Endothelial cell of umbilical vein (primary cell): ENCODE results near the gene SENP6.

Source experiments
- EZH2 ChIP-seq: IDR thresholded peaks from 2 replicates; pipeline ENCODE4 v1.6.1; 2012; ENCODE audit warnings: borderline replicate concordance, low read depth, mild to moderate bottlenecking, moderate library complexity, low read length, inconsistent platforms; ENCODE audit not compliant: severe bottlenecking
- FOS ChIP-seq: IDR thresholded peaks from 2 replicates; pipeline ENCODE4 v1.6.1; 2011; ENCODE audit warnings: mild to moderate bottlenecking, low read length, moderate library complexity, borderline replicate concordance; ENCODE audit not compliant: insufficient read depth
- GATA2 ChIP-seq: IDR thresholded peaks from 2 replicates; pipeline ENCODE4 v1.7.0; 2011; ENCODE audit warnings: low read depth, mild to moderate bottlenecking, moderate library complexity, mixed read lengths, low read length; ENCODE audit not compliant: insufficient read length, insufficient read depth
- JUN ChIP-seq: IDR thresholded peaks from 2 replicates; pipeline ENCODE4 v1.6.1; 2011; ENCODE audit warnings: borderline replicate concordance, low read depth; ENCODE audit not compliant: insufficient read length, insufficient read depth
- MYC ChIP-seq: IDR thresholded peaks from one replicate; pipeline ENCODE4 v1.6.1; 2011; ENCODE audit warnings: mild to moderate bottlenecking, low read depth, low read length
- POLR2A ChIP-seq: IDR thresholded peaks from 2 replicates; pipeline ENCODE4 v1.6.1; 2012; ENCODE audit warnings: low read depth, mild to moderate bottlenecking, control low read depth, low read length
- POLR2AphosphoS5 ChIP-seq: IDR thresholded peaks from 2 replicates; pipeline ENCODE4 v1.6.1; 2012; ENCODE audit warnings: low read depth, mild to moderate bottlenecking, control low read depth, low read length, moderate library complexity; ENCODE audit not compliant: insufficient read depth
- TF ChIP-seq, protein P1 (sequence below), 2 donors: IDR thresholded peaks; 1 replicate in 1 of 2; 2 replicates in 1 of 2; pipeline ENCODE4 v1.5.1; 2011; ENCODE audit warnings: low read length in 2 of 2, mild to moderate bottlenecking in 2 of 2, moderate library complexity in 2 of 2, control low read depth in 1 of 2, inconsistent platforms in 1 of 2, low read depth in 1 of 2; ENCODE audit not compliant: insufficient read depth in 1 of 2; ENCODE audit errors: extremely low read depth in 1 of 2
- TF ChIP-seq, protein P2 (sequence below): IDR thresholded peaks from 2 replicates; pipeline ENCODE4 v1.6.1; 2011; ENCODE audit not compliant: insufficient read depth, insufficient read length

DNA sequence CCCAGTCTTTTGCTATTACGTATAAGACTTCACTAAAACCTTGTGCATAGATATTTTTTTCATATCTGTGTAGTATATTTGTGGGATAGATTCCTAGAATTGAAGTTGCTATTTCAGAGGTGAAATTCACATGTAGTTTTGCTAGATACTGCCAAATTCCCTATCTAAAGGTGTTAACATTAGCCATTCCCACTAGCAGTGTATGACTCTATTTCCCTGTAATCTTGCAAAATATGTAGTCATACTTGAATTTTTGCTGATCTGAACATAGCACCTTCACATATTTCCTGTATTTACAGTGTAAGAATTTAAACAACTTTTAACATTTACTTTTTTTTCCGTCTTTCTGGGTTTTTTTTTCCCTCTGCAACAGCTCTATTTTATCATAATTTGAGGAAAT is 24.9 kb downstream of the SENP6 start:
- TF ChIP-seq, protein P1, sequence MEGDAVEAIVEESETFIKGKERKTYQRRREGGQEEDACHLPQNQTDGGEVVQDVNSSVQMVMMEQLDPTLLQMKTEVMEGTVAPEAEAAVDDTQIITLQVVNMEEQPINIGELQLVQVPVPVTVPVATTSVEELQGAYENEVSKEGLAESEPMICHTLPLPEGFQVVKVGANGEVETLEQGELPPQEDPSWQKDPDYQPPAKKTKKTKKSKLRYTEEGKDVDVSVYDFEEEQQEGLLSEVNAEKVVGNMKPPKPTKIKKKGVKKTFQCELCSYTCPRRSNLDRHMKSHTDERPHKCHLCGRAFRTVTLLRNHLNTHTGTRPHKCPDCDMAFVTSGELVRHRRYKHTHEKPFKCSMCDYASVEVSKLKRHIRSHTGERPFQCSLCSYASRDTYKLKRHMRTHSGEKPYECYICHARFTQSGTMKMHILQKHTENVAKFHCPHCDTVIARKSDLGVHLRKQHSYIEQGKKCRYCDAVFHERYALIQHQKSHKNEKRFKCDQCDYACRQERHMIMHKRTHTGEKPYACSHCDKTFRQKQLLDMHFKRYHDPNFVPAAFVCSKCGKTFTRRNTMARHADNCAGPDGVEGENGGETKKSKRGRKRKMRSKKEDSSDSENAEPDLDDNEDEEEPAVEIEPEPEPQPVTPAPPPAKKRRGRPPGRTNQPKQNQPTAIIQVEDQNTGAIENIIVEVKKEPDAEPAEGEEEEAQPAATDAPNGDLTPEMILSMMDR (IDR thresholded peaks at IDR 0.05; ENCODE audit: extremely low read depth in 1 of 2, insufficient read depth in 1 of 2, low read depth in 1 of 2, low read length in 2 of 2) = no peak
- TF ChIP-seq GATA2 = no peak
- no peak for TF ChIP-seq JUN
- TF ChIP-seq EZH2 = no peak
- TF ChIP-seq POLR2A = no peak
- TF ChIP-seq POLR2AphosphoS5 = no peak
- TF ChIP-seq FOS = no peak
- TF ChIP-seq MYC = no peak
- TF ChIP-seq, protein P2, sequence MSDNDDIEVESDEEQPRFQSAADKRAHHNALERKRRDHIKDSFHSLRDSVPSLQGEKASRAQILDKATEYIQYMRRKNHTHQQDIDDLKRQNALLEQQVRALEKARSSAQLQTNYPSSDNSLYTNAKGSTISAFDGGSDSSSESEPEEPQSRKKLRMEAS = no peak
